Activated CD4-positive, alpha-beta T cell treated with anti-CD3 and anti-CD28 coated beads, Interleukin-2, amount 10 ng/mL, durations not matched to agents 24 days and 14 days (primary cell): ENCODE data around the gene PARP11. TPM values are rescaled to one million over a fixed set of nuclear protein-coding genes. Genes with fewer than 3 reads are reported as not detected.

ENCODE experiments used
- DNase-seq: peaks from one replicate; pipeline ENCODE4 v3.0.0; 2022
- H3K27ac Mint-ChIP-seq: one replicate; pipeline ENCODE4 v1.8.0; 2022; ENCODE audit warnings: mild to moderate bottlenecking, mixed read lengths
- H3K27me3 Mint-ChIP-seq: one replicate; pipeline ENCODE4 v1.8.0; 2022; ENCODE audit warnings: mixed read lengths
- H3K36me3 Mint-ChIP-seq: one replicate; pipeline ENCODE4 v1.8.0; 2022; ENCODE audit warnings: low read depth, mild to moderate bottlenecking, mixed read lengths
- H3K4me1 Mint-ChIP-seq: one replicate; pipeline ENCODE4 v1.8.0; 2021; ENCODE audit warnings: mixed read lengths
- H3K4me3 Mint-ChIP-seq: one replicate; pipeline ENCODE4 v1.8.0; 2022; ENCODE audit warnings: mild to moderate bottlenecking, moderate library complexity, mixed read lengths
- H3K9me3 Mint-ChIP-seq: one replicate; pipeline ENCODE4 v1.8.0; 2021; ENCODE audit warnings: mixed read lengths
- intact Hi-C: fragments of 100-400 bp; cut with micrococcal nuclease; formaldehyde crosslinking; loops from one replicate; pipeline ENCODE4 v1.15.1; 2023
- total RNA-seq: library from RNA; stranded (reverse); gene quantifications from 2 replicates; pipeline ENCODE4 v1.2.3, GENCODE V29; 2022

Gene PARP11
- total RNA-seq, 1 donor from 2014 or later: 11.4 TPM

GRCh38 chr12:3795492-3796133 is 77.6 kb downstream of the PARP11 start:
- peaks cover 10% of the 10 kb centered on the region for H3K36me3 Mint-ChIP-seq
- peaks cover under 1% of the 10 kb centered on the region for H3K4me1 Mint-ChIP-seq
- no peak overlapping the region for H3K4me3 Mint-ChIP-seq
- H3K9me3 Mint-ChIP-seq: no peaks in the 10 kb centered on the region
- intact Hi-C loops: no loop called here
- no peaks in the 10 kb centered on the region for H3K27me3 Mint-ChIP-seq
- H3K27ac Mint-ChIP-seq: no peak overlapping the region
- DNase-seq: no peak

DNA sequence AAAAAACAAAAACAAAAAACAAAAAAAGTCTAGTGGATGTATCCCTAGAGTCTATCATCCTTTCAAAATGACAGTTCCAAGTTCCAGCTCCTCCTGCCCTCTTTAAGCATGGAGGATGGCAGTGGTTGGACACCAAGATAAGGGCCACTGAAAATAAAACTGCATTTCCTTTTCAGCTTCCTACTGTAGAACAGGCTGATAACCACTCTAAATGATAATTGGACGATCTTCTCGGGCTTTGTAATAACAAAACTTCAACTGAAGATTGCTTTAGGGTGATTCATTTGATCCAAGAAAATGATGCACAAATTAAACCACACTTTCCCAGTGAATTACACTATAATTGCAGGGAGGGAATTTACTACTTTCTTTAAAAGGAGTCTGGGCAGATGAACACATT is 78.1 kb downstream of the PARP11 start:
- Mint-ChIP-seq H3K27ac (no peak overlapping the region), H3K27me3 (no peaks in the 10 kb centered on the region), H3K4me3 (no peak overlapping the region), H3K36me3 (peaks cover 10% of the 10 kb centered on the region), H3K9me3 (no peaks in the 10 kb centered on the region), H3K4me1 (no peaks in the 10 kb centered on the region)
- intact Hi-C loops: no loop called here
- no peak for DNase-seq

GRCh38 chr12:3792623-3793288 is 80.4 kb downstream of the PARP11 start:
- intact Hi-C loops: no loop called here
- Mint-ChIP-seq H3K36me3 (peaks cover 5% of the 10 kb centered on the region), H3K27ac (no peak overlapping the region), H3K9me3 (no peaks in the 10 kb centered on the region), H3K4me1 (no peaks in the 10 kb centered on the region), H3K4me3 (no peak overlapping the region), H3K27me3 (no peaks in the 10 kb centered on the region)
- no peak for DNase-seq

- intact Hi-C loops: no loop called here
- Mint-ChIP-seq H3K4me3 (no peak overlapping the region), H3K9me3 (peaks cover 10% of the 10 kb centered on the region), H3K27me3 (no peaks in the 10 kb centered on the region), H3K36me3 (peaks cover 9% of the 10 kb centered on the region), H3K27ac (no peak overlapping the region), H3K4me1 (no peaks in the 10 kb centered on the region)
- DNase-seq: no peak
These were observed 81.8 kb downstream of the PARP11 start for GRCh38 chr12:3791256-3791874.

- Mint-ChIP-seq H3K4me3 (no peak overlapping the region), H3K27me3 (no peaks in the 10 kb centered on the region), H3K9me3 (peaks cover 10% of the 10 kb centered on the region), H3K4me1 (no peaks in the 10 kb centered on the region), H3K36me3 (peaks cover 9% of the 10 kb centered on the region), H3K27ac (no peak overlapping the region)
- intact Hi-C loops: no loop called here
- DNase-seq: no peak
These were observed 82.6 kb downstream of the PARP11 start for GRCh38 chr12:3790642-3791041.

- H3K9me3 Mint-ChIP-seq: peaks cover 10% of the 10 kb centered on the region
- no peaks in the 10 kb centered on the region for H3K4me1 Mint-ChIP-seq
- intact Hi-C loops: no loop called here
- no peak overlapping the region for H3K27ac Mint-ChIP-seq
- no peaks in the 10 kb centered on the region for H3K27me3 Mint-ChIP-seq
- DNase-seq: no peak
- no peak overlapping the region for H3K4me3 Mint-ChIP-seq
- H3K36me3 Mint-ChIP-seq: peaks cover 9% of the 10 kb centered on the region
These were observed 83.4 kb downstream of the PARP11 start for GRCh38 chr12:3789838-3790237.

DNA sequence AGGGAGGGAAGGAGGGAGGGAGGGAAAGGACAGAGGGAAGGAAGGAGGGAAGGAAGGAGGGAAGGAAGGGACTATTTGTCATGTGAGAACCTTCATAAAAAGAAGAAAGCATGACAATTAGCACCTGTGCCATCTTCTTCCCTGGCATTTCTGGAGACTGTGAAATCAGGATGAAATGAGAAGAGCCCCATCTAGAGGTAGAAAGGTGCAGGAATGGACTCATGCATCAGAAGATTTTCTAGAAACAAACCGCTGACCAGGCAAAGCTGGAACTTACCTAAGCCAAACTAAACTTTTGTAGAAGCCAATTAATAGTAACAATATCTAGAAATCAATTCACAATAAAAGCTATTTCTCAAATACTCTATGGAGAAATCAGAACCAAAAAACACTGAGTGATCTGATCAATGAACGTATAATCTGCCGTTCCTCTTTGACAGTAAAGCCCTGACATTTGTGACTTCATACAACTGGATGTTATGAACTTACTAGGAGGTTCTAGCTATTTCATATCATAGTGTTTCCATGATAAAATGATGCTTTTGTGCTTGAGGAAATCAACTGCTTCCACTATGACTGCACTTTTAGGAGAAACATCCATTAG is 95.9 kb downstream of the PARP11 start:
- Mint-ChIP-seq H3K4me1 (peaks cover 6% of the 10 kb centered on the region), H3K27ac (no peak overlapping the region), H3K36me3 (no peaks in the 10 kb centered on the region), H3K9me3 (no peaks in the 10 kb centered on the region), H3K27me3 (peaks cover 6% of the 10 kb centered on the region), H3K4me3 (no peak overlapping the region)
- DNase-seq: peak; percentile 72
- intact Hi-C loops: loop anchor here (1.0 kb wide), 2 partner anchors 119 to 477 kb away; no protein-coding TSS in a partner anchor

DNA sequence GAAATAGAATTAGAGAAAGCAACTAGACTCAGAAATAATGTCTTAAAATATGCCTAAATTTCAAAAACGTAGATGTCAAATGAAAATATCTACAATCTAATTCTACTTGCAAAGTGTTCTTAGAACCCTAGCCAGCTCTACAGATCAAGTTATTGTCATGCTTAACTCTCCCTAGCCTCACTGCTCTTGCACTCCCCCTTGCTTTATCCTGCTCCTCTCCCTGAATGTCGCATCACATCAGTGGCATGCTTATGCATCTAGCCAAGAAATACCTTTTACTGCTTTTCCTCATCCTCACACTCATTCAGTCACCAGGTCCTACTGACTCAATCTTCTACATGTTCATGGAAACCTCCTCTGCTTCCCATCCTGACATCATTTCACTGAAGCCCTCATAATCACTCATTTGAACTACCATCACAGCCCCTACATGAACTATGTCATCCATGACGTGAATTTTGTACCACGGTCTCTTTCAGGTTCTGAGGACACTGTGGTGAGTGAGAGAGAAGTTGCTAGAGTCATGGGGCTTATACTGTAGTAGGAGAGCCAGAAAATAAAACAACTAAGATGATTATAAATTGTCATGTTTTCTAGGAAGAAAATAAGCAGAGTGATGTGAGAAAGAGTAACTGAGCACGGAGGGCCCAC is 97.7 kb downstream of the PARP11 start:
- intact Hi-C loops: no loop called here
- Mint-ChIP-seq H3K27me3 (peaks cover 3% of the 10 kb centered on the region), H3K9me3 (no peaks in the 10 kb centered on the region), H3K4me3 (no peak overlapping the region), H3K36me3 (no peaks in the 10 kb centered on the region), H3K4me1 (peaks cover 11% of the 10 kb centered on the region), H3K27ac (no peak overlapping the region)
- DNase-seq: peak; percentile 41

DNA sequence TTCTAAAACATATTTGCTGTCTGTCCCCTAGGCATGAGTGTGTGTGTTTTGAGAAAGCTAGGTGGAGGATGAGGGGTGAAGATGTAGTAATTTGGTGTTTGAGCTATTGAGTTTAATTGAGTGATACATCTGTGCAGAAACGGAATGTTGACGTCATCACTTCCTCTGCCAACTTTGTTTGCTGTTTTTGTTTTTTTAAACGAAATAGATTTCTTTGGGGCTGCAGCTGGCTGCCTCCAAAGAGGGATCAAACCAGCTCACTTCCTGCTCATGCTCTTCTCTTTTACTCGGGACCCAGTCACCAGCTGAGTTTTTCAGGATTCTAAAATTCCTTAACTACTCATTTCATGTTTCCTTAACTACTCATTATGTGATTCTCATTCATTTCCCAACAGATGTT is 100.8 kb downstream of the PARP11 start:
- peak; percentile 63 for DNase-seq
- intact Hi-C loops: no loop called here
- peaks cover 11% of the 10 kb centered on the region for H3K4me1 Mint-ChIP-seq

DNA sequence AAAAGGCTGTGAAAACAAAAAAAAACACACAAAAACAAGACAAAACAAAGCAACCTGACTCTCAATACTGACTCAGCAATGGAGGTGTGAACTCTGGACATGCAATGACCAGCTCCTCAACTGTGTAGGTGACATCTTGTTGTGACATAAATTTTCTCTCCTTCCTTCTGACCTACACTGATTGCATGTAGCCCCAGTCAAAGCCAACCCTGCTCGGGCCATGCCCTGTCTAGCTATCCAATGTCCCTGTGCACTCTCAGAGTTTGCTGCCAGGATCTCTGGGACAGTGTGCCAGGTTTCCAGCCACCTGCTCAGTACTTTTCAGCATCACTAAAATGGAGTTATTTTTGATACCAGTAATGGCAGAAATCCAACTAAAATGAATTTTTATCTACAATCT is 101.3 kb downstream of the PARP11 start:
- Mint-ChIP-seq H3K4me3 (no peak overlapping the region), H3K4me1 (peaks cover 11% of the 10 kb centered on the region), H3K36me3 (no peaks in the 10 kb centered on the region), H3K27ac (no peak overlapping the region), H3K27me3 (no peaks in the 10 kb centered on the region), H3K9me3 (no peaks in the 10 kb centered on the region)
- no peak for DNase-seq
- intact Hi-C loops: no loop called here

More for the DNA sequence above, 100.8 kb downstream of the PARP11 start:
- Mint-ChIP-seq H3K4me3 (no peak overlapping the region), H3K27ac (no peak overlapping the region), H3K36me3 (no peaks in the 10 kb centered on the region), H3K9me3 (no peaks in the 10 kb centered on the region), H3K27me3 (no peaks in the 10 kb centered on the region)

- Mint-ChIP-seq H3K27me3 (no peaks in the 10 kb centered on the region), H3K4me3 (no peak overlapping the region), H3K4me1 (peaks cover 11% of the 10 kb centered on the region), H3K36me3 (no peaks in the 10 kb centered on the region), H3K27ac (no peak overlapping the region), H3K9me3 (no peaks in the 10 kb centered on the region)
- intact Hi-C loops: no loop called here
- no peak for DNase-seq
These were observed 102.3 kb downstream of the PARP11 start for GRCh38 chr12:3770891-3771290.

GRCh38 chr12:3768911-3769447 is 104.2 kb downstream of the PARP11 start:
- intact Hi-C loops: no loop called here
- no peak for DNase-seq
- no peak overlapping the region for H3K4me3 Mint-ChIP-seq
- H3K4me1 Mint-ChIP-seq: peaks cover 12% of the 10 kb centered on the region
- no peak overlapping the region for H3K27ac Mint-ChIP-seq
- no peaks in the 10 kb centered on the region for H3K36me3 Mint-ChIP-seq
- no peaks in the 10 kb centered on the region for H3K27me3 Mint-ChIP-seq
- H3K9me3 Mint-ChIP-seq: no peaks in the 10 kb centered on the region

- no peak overlapping the region for H3K4me3 Mint-ChIP-seq
- H3K27ac Mint-ChIP-seq: no peak overlapping the region
- peaks cover 16% of the 10 kb centered on the region for H3K36me3 Mint-ChIP-seq
- H3K27me3 Mint-ChIP-seq: no peaks in the 10 kb centered on the region
- H3K9me3 Mint-ChIP-seq: no peaks in the 10 kb centered on the region
- peaks cover 7% of the 10 kb centered on the region for H3K4me1 Mint-ChIP-seq
- intact Hi-C loops: no loop called here
- peak; percentile 28 for DNase-seq
These were observed 112.0 kb downstream of the PARP11 start for GRCh38 chr12:3761116-3761735.
